GM19238 (cell line): Measurements from ENCODE around the gene NHP2.

Source experiments
- DNase-seq: peaks from one replicate; pipeline ENCODE4 v3.0.0; 2011; ENCODE audit warnings: low spot score; ENCODE audit not compliant: insufficient read length

Gene NHP2

DNA sequence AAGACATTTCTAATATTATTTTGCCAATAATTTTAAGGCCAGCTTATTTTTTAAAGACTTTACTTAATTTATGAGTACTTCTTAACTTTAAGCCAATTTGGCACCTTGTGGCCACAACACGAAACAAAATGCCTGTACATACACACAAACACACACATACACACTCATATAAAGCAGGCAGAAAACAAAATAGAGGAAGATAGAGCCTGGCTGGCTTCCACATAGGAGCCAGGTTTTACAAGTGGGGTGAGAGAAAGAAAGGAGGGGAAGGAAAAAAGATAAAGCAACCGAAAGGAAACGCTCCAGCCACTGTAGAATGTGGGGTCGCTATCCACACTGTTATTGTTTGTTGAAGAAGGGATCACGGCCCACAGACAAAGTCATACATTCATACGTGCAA, 23.1 kb upstream of the NHP2 start:
- no peak for DNase-seq

GRCh38 chr5:178174456-178174855, 20.8 kb upstream of the NHP2 start:
- no peak for DNase-seq

DNA sequence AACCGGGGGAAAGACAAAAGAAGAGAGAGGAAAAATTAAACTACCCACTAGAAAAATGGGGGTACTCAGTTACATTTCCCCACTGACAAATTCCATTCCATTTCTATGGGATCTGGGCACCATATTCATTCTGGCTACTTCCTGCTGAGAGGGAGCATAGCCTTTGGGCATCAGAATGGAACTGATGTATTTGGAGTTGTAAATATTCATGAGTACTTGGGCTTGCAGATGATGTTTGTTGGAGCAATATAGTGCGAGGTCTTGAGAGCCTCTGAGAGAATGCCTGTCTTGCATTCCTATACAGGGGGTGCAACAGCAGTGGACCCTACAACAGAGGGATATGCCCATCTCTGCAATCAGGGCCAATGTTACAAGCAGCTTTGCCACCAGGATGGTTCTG, 16.8 kb upstream of the NHP2 start:
- DNase-seq = no peak

GRCh38 chr5:178165581-178165980, 11.9 kb upstream of the NHP2 start:
- DNase-seq = no peak

GRCh38 chr5:178163772-178164735, 10.4 kb upstream of the NHP2 start:
- DNase-seq = peak; percentile 90

GRCh38 chr5:178162481-178162880, 8.8 kb upstream of the NHP2 start:
- no peak for DNase-seq

- DNase-seq = no peak
Measured at GRCh38 chr5:178160176-178160575, 6.5 kb upstream of the NHP2 start.

DNA sequence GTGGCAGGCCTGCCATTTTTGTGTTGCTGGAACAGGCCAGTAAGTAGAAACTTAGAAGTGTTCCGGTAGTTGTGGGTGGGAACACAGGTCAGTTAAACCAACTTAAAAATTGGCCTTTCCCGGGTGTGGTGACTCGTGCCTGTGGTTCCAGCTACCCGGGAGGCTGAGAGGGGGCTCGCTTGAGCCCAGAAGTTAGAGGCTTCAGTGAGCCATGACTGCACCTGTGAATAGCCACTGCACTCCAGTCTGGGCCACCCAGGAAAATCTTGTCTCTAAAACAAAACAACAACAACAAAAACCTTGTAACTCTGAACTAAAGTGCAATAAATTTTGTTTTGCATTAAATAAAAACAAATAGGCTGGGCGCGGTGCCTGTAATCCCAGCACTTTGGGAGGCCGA, 1.4 kb upstream of the NHP2 start:
- no peak for DNase-seq

- DNase-seq = no peak
Measured at GRCh38 chr5:178152491-178153444, 917 bp downstream of the NHP2 start.

DNA sequence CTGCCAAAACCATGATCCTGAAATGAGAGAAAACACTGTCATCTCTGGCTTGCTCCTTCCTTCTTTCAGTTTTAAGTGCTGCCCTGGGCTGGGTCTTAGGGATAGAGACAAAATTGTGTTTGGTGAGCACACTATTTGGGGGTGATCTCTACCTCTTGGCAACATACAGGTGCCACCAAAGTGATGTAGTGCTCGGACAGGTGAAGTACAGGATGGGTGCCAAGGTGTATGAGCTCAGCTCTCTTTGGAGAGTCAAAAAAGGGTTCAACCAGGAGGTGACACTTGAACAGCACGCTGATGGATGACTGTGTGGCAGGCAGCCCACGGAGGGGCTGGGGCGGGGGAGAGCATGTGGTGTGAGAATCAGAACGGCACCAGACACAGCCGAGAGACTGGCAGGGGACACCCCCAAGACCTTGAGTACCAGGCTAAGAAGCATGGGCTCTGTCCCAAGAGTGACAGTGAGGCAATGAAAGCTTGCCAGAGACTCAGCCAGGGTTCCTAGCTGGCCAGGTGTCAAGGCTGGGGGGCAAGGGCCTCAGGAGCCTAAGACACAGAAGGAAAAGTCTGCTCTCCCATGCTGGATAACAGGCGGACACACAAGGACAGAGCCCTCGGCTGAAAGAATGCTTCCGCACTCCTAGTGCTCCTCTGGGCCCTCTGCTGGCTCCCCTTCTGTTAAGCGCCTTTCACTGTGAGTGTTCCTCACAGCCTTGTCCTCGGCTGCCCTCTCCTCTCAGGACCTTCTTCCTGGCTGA, 2.5 kb downstream of the NHP2 start:
- no peak for DNase-seq

DNA sequence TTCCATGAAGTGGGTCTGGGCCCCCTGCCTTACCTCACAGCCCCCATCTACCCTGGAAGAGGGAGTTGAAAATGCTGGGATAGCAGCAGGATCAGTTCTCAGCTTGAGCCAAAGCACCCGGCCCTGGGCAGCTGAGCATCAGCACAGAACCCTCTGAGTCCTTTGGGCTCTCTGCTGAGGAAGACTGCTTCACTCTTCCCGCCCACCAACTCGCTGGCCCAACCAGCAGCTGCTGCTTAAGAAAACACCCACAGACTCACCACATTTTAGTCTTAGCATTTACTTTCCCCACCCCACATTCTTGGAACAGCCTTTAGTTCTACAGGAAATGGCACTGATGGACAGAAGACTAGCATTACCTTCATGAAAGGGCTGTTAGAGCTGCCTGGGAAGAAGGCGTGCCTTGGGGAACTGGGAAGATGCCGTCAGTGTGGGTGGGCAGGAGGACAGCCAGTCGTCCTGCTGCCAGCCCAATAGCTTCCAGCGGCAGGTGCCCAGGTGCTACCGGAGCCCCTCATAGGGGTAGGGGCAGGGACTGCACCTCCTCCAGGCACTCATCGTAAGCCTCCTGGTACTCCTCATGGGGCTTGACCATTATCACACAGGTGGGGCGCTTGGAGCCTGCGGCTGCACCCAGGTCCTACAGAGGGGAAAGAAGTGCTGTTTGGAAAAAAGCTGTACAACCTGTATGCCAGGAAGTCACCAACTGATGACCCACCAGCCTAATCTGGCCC, 4.3 kb downstream of the NHP2 start:
- no peak for DNase-seq

- DNase-seq = no peak
Measured at GRCh38 chr5:178147406-178147805, 6.3 kb downstream of the NHP2 start.

GRCh38 chr5:178145965-178146820, 7.5 kb downstream of the NHP2 start:
- DNase-seq = peak; percentile 71

GRCh38 chr5:178143901-178144300, 9.8 kb downstream of the NHP2 start:
- DNase-seq = no peak

DNA sequence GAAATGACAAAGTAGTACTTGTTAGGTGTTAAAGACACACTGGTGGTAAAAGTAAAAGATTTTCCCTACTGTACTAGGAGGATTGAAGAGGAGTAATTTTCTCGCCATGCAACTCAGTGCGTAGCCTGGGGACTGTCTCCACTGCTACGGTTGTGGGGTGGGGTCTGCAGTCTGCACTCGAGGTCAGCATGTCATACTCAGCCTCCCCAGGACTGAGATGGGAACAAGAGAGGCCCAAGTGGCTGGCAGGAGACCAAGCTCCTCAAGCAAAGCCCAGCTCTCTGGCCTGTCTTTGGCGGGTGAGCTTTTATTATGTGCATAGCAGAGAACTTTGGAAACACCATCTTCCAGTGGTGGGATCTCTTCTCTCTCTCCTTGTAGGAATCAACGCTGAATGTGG, 10.4 kb downstream of the NHP2 start:
- DNase-seq = no peak

DNA sequence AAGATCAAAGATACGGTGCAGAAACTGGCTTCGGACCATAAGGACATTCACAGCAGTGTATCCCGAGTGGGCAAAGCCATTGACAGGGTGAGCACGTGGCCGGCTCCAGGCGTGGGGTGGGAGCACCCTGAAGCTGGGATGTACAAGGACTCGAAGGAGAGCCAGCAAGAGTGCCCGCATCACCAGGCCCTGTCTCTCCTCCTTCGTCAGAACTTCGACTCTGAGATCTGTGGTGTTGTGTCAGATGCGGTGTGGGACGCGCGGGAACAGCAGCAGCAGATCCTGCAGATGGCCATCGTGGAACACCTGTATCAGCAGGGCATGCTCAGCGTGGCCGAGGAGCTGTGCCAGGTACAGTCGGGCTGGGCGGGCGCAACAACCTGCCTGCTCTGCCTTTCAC, 11.0 kb downstream of the NHP2 start:
- no peak for DNase-seq

DNA sequence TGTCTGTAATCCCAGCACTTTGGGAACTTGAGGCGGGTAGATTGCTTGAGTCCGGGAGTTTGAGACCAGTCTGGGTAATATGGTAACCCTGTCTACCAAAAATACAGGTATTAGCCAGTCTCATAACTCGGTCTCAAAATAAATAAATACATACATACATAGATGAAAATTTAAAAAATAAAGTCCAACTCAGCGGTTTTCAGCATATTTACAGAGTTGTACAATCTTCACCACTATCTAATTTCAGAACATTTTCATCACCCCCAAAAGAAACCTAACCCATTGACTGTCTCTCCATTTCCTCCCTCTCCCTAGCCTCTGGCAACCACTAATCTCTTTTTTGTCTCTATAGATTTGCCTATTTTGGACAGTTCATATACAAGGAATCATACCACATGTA, 12.1 kb downstream of the NHP2 start:
- DNase-seq = no peak

- DNase-seq = no peak
Measured at GRCh38 chr5:178137991-178138390, 15.7 kb downstream of the NHP2 start.

GRCh38 chr5:178136990-178137389, 16.7 kb downstream of the NHP2 start:
- DNase-seq = no peak
